Astrocyte of the spinal cord (primary cell): ENCODE data around the gene CEP76.

Source experiments
- DNase-seq: peaks from one replicate; pipeline ENCODE4 v3.0.0; 2011; ENCODE audit warnings: low read depth, low spot score
- H3K4me3 ChIP-seq: 2 replicates; pipeline ENCODE4 v1.5.1; 2011; ENCODE audit warnings: low read depth, mild to moderate bottlenecking, low read length, moderate library complexity
- CTCF ChIP-seq: IDR thresholded peaks from 2 replicates; pipeline ENCODE4 v1.5.1; 2012; ENCODE audit warnings: low read depth, mild to moderate bottlenecking, low read length, inconsistent platforms
- in situ Hi-C: cut with HindIII; loops from 2 replicates; pipeline ENCODE4 v1.10.0; 2017; ENCODE audit warnings: low sequenced_read_pairs

Gene CEP76

GRCh38 chr18:12737243-12737902 is 34.9 kb upstream of the CEP76 start:
- DNase-seq: no peak
- TF ChIP-seq CTCF: no peak
- in situ Hi-C loops: no loop called here
- no peak overlapping the region for H3K4me3 ChIP-seq

- in situ Hi-C loops: no loop called here
- no peak overlapping the region for H3K4me3 ChIP-seq
- TF ChIP-seq CTCF: peak; percentile 87
- peak; percentile 74 for DNase-seq
Measured at GRCh38 chr18:12726774-12727550, 24.4 kb upstream of the CEP76 start.

- no peak for TF ChIP-seq CTCF
- H3K4me3 ChIP-seq: no peak overlapping the region
- in situ Hi-C loops: no loop called here
- DNase-seq: no peak
Measured at GRCh38 chr18:12726331-12726730, 23.8 kb upstream of the CEP76 start.

GRCh38 chr18:12722731-12723130 is 20.2 kb upstream of the CEP76 start:
- H3K4me3 ChIP-seq: no peak overlapping the region
- in situ Hi-C loops: no loop called here
- no peak for DNase-seq
- TF ChIP-seq CTCF: no peak

GRCh38 chr18:12721495-12722275 is 19.2 kb upstream of the CEP76 start:
- TF ChIP-seq CTCF: no peak
- in situ Hi-C loops: no loop called here
- H3K4me3 ChIP-seq: no peak overlapping the region
- no peak for DNase-seq

- TF ChIP-seq CTCF: no peak
- DNase-seq: no peak
- in situ Hi-C loops: no loop called here
- no peak overlapping the region for H3K4me3 ChIP-seq
Measured at GRCh38 chr18:12711446-12711845, 8.9 kb upstream of the CEP76 start.
